GM12891 (cell line): ENCODE results near the gene CTPS1.

Experiments
- POLR2A ChIP-seq: IDR thresholded peaks from 2 replicates; pipeline ENCODE4 v1.6.1; 2011; ENCODE audit warnings: low read depth, low read length, control low read depth
- POLR2AphosphoS5 ChIP-seq: IDR thresholded peaks from 2 replicates; pipeline ENCODE4 v1.6.1; 2011; ENCODE audit warnings: low read depth, low read length, control low read depth

- TF ChIP-seq POLR2A, result no peak
- no peak for TF ChIP-seq POLR2AphosphoS5
Observed at GRCh38 chr1:40930174-40930964, 49.1 kb upstream of the CTPS1 start.
